Panc1 (cell line): ENCODE data around the gene HMGXB4. TPM values are rescaled to one million over a fixed set of nuclear protein-coding genes. Genes with fewer than 3 reads are reported as not detected.

ENCODE experiments used
- ATAC-seq: fragments of 200-7000 bp; cut with Tn5 transposase; 2 replicates; pipeline ENCODE4 v1.9.1; 2020; ENCODE audit warnings: mild to moderate bottlenecking, moderate library complexity
- BruUV-seq: library from RNA; stranded (reverse); fragments of 400-500 nt; replicated peaks from 2 replicates; lab custom pipeline; 2021; lab: Mats Ljungman, UMichigan
- CTCF ChIA-PET: fragments of 300-600 bp; sonication (Branson Sonifier 250); formaldehyde crosslinking; loops from one replicate; lab custom pipeline; 2022; ENCODE audit warnings: antibody characterized with exemption; lab: Charles Lee
- POLR2A ChIA-PET: fragments of 300-600 bp; sonication (Branson Sonifier 250); formaldehyde crosslinking; loops from one replicate; lab custom pipeline; 2022; ENCODE audit warnings: antibody characterized with exemption; lab: Charles Lee
- DNase-seq: peaks from one replicate; pipeline ENCODE4 v3.0.0-alpha.2; 2010; ENCODE audit warnings: low read depth, low spot score
- H3K27ac ChIP-seq: 2 replicates; pipeline ENCODE4 v1.5.1; 2011; ENCODE audit warnings: mild to moderate bottlenecking, low read length, inconsistent platforms
- H3K27me3 ChIP-seq: fragments of 200-500 bp; sonication (Bioruptor generic); 2 replicates; pipeline ENCODE4 v1.6.0; 2014; ENCODE audit warnings: low read length, inconsistent platforms; ENCODE audit not compliant: control insufficient read depth, insufficient read depth
- H3K36me3 ChIP-seq: fragments of 200-500 bp; sonication (Bioruptor generic); 2 replicates; pipeline ENCODE4 v1.5.1; 2014; ENCODE audit warnings: inconsistent platforms, mild to moderate bottlenecking, low read length, moderate library complexity; ENCODE audit not compliant: control insufficient read depth, insufficient read depth
- H3K4me1 ChIP-seq: 2 replicates; pipeline ENCODE4 v1.5.1; 2011; ENCODE audit warnings: inconsistent platforms, mild to moderate bottlenecking, low read length, moderate library complexity; ENCODE audit not compliant: control insufficient read depth, insufficient read depth
- H3K4me3 ChIP-seq, 2 experiments: 2 replicates each; pipeline ENCODE4 v1.5.1; 2011 to 2012; ENCODE audit warnings: low read depth in 2 of 2, low read length in 2 of 2, mild to moderate bottlenecking in 2 of 2, inconsistent platforms in 1 of 2, moderate library complexity in 1 of 2
- H3K9me3 ChIP-seq: fragments of 200-500 bp; sonication (Bioruptor generic); 2 replicates; pipeline ENCODE4 v1.5.1; 2014; ENCODE audit warnings: low read depth, mild to moderate bottlenecking, inconsistent platforms, low read length, moderate library complexity; ENCODE audit not compliant: control insufficient read depth, insufficient read depth
- POLR2AphosphoS5 ChIP-seq: IDR thresholded peaks from 2 replicates; pipeline ENCODE4 v1.6.1; 2012; ENCODE audit warnings: mild to moderate bottlenecking, low read depth, low read length, moderate library complexity
- SIN3A ChIP-seq: IDR thresholded peaks from 2 replicates; pipeline ENCODE4 v1.6.1; 2012; ENCODE audit warnings: low read depth, mild to moderate bottlenecking, low read length, moderate library complexity, borderline replicate concordance; ENCODE audit not compliant: insufficient read depth
- TCF7L2 ChIP-seq: IDR thresholded peaks from 2 replicates; pipeline ENCODE4 v1.6.1; 2011; ENCODE audit warnings: mild to moderate bottlenecking, low read depth, low read length, inconsistent platforms
- in situ Hi-C: cut with HindIII; loops from 2 replicates; pipeline ENCODE4 v1.10.0; 2016; ENCODE audit warnings: low sequenced_read_pairs, low pct_unique_long_range_greater_than_20kb
- intact Hi-C: fragments of 100-400 bp; cut with micrococcal nuclease; formaldehyde crosslinking; loops from one replicate; pipeline ENCODE4 v1.10.0; 2022; ENCODE audit not compliant: unreplicated experiment
- total RNA-seq: library from RNA; stranded (reverse); gene quantifications from one replicate; pipeline ENCODE4 v1.2.1, GENCODE V29; 2021; ENCODE audit not compliant: unreplicated experiment
- TF ChIP-seq, protein P1 (sequence below), 2 experiments: IDR thresholded peaks; 2 replicates each; pipeline ENCODE4 v1.6.1; 2011 to 2012; ENCODE audit warnings: low read depth in 2 of 2, control low read depth in 1 of 2, low read length in 1 of 2, mild to moderate bottlenecking in 1 of 2, moderate library complexity in 1 of 2; ENCODE audit not compliant: insufficient read depth in 1 of 2
- TF ChIP-seq, protein P2 (sequence below): fragments of 450-650 bp; IDR thresholded peaks from 2 replicates; pipeline ENCODE4 v1.5.1; 2017; ENCODE audit warnings: mild to moderate bottlenecking

HMGXB4 gene
- total RNA-seq, 1 experiment from 2014 or later = 23.7 TPM

DNA sequence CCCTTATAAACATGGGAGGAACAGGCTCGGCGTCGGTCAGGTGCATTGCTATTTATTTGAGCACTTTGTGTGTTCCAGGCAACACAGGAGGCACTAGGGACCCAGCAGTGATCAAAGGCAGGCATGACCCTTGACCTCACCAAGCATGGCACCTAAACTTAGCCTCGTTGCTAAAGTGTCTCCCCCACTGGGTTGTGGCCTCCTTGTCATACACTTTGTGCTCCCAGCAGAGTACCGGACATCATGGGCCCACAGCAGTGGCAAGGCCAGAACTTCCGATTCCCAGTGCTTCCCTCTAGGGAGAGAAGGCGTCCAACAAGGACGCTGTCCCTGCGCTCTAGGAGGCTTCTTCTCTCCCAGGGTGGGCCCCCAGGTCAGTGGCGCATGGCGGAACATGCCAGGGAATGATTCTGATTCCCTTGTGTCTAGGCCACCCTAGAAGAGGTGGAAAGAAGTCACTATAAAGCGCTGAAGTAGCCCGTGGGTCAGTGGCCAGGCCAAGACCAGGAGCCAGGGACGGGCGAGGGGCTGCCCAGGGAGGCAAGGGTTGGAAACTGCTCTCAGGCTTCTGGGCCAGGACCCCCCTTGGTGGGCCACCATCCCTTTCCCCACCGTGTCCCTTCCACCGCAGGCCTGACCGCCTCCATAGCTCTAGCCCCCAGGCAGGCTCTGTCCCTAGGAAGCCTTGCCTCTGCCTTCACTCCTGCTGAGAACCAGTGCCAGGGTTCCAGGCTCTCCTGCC, 62.1 kb downstream of the HMGXB4 start:
- no peak for DNase-seq
- Histone ChIP-seq H3K27me3 (no peaks in the 10 kb centered on the region), H3K9me3 (no peaks in the 10 kb centered on the region), H3K27ac (no peak overlapping the region), H3K4me1 (no peaks in the 10 kb centered on the region), H3K4me3 (no peak overlapping the region), H3K36me3 (no peaks in the 10 kb centered on the region)
- no TSS peak for BruUV-seq
- no peak for ATAC-seq
- TF ChIP-seq SIN3A = no peak
- no peak for TF ChIP-seq TCF7L2
- TF ChIP-seq, protein P1, sequence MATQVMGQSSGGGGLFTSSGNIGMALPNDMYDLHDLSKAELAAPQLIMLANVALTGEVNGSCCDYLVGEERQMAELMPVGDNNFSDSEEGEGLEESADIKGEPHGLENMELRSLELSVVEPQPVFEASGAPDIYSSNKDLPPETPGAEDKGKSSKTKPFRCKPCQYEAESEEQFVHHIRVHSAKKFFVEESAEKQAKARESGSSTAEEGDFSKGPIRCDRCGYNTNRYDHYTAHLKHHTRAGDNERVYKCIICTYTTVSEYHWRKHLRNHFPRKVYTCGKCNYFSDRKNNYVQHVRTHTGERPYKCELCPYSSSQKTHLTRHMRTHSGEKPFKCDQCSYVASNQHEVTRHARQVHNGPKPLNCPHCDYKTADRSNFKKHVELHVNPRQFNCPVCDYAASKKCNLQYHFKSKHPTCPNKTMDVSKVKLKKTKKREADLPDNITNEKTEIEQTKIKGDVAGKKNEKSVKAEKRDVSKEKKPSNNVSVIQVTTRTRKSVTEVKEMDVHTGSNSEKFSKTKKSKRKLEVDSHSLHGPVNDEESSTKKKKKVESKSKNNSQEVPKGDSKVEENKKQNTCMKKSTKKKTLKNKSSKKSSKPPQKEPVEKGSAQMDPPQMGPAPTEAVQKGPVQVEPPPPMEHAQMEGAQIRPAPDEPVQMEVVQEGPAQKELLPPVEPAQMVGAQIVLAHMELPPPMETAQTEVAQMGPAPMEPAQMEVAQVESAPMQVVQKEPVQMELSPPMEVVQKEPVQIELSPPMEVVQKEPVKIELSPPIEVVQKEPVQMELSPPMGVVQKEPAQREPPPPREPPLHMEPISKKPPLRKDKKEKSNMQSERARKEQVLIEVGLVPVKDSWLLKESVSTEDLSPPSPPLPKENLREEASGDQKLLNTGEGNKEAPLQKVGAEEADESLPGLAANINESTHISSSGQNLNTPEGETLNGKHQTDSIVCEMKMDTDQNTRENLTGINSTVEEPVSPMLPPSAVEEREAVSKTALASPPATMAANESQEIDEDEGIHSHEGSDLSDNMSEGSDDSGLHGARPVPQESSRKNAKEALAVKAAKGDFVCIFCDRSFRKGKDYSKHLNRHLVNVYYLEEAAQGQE (IDR thresholded peaks at IDR 0.05; ENCODE audit: insufficient read depth in 1 of 2, low read depth in 2 of 2, low read length in 1 of 2) = no peak
- TF ChIP-seq POLR2AphosphoS5 = no peak
- TF ChIP-seq, protein P2, sequence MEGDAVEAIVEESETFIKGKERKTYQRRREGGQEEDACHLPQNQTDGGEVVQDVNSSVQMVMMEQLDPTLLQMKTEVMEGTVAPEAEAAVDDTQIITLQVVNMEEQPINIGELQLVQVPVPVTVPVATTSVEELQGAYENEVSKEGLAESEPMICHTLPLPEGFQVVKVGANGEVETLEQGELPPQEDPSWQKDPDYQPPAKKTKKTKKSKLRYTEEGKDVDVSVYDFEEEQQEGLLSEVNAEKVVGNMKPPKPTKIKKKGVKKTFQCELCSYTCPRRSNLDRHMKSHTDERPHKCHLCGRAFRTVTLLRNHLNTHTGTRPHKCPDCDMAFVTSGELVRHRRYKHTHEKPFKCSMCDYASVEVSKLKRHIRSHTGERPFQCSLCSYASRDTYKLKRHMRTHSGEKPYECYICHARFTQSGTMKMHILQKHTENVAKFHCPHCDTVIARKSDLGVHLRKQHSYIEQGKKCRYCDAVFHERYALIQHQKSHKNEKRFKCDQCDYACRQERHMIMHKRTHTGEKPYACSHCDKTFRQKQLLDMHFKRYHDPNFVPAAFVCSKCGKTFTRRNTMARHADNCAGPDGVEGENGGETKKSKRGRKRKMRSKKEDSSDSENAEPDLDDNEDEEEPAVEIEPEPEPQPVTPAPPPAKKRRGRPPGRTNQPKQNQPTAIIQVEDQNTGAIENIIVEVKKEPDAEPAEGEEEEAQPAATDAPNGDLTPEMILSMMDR = no peak
- in situ Hi-C loops = no loop called here
- intact Hi-C loops = no loop called here
- ChIA-PET CTCF (no interaction called here), POLR2A (no interaction called here)

GRCh38 chr22:35322126-35322525, 64.8 kb downstream of the HMGXB4 start:
- no peaks in the 10 kb centered on the region for H3K27me3 ChIP-seq
- H3K36me3 ChIP-seq = peaks cover 2% of the 10 kb centered on the region; the same call in 1 of the 2 replicates
- POLR2A ChIA-PET = no interaction called here
- DNase-seq (no peak), ATAC-seq (no peak)
- no peak overlapping the region for H3K27ac ChIP-seq
- CTCF ChIA-PET = no interaction called here
- H3K9me3 ChIP-seq = no peaks in the 10 kb centered on the region
- H3K4me3 ChIP-seq = no peak overlapping the region
- H3K4me1 ChIP-seq = no peaks in the 10 kb centered on the region
- in situ Hi-C loops (no loop called here), intact Hi-C loops (no loop called here)
- TF ChIP-seq, protein P1 (IDR thresholded peaks at IDR 0.05; ENCODE audit: insufficient read depth in 1 of 2, low read depth in 2 of 2, low read length in 1 of 2) = no peak
- TF ChIP-seq POLR2AphosphoS5 (no peak), TCF7L2 (no peak), SIN3A (no peak)
- TF ChIP-seq, protein P2 = no peak
- no TSS peak for BruUV-seq
